Body of pancreas (tissue), 4 donors: Measurements from ENCODE around the gene THADA. TPM values are rescaled to one million over a fixed set of nuclear protein-coding genes. Genes with fewer than 3 reads are reported as not detected.

ENCODE experiments used
- ATAC-seq: fragments of 150-250 bp; one replicate; pipeline ENCODE4 v1.9.1; 2016
- DNase-seq, 4 donors: peaks; one replicate each; pipeline ENCODE4 v3.0.0-alpha.2; 2019
- H3K27ac ChIP-seq, 4 donors: fragments of 200-600 bp; sonication (generic); 1 replicate in 3 of 4; 2 replicates in 1 of 4; pipeline versions ENCODE4 v1.5.1 to v1.6.1; 2016 to 2019; ENCODE audit warnings: mild to moderate bottlenecking in 1 of 4, mixed read lengths in 1 of 4, moderate library complexity in 1 of 4
- H3K27me3 ChIP-seq, 2 donors: fragments of 200-600 bp; sonication (generic); one replicate each; pipeline ENCODE4 v1.6.0; 2016; ENCODE audit warnings: mild to moderate bottlenecking in 1 of 2
- H3K36me3 ChIP-seq, 2 donors: fragments of 200-600 bp; sonication (generic); replicated peaks in 1 of 2; 2 replicates each; pipeline ENCODE4 v1.5.1; 2016; ENCODE audit warnings: low read depth in 2 of 2; ENCODE audit not compliant: insufficient read depth in 1 of 2
- H3K4me1 ChIP-seq: fragments of 200-600 bp; sonication (generic); one replicate; pipeline ENCODE4 v1.6.0; 2016
- H3K4me3 ChIP-seq, 2 donors: fragments of 200-600 bp; sonication (generic); 1 replicate in 1 of 2; 2 replicates in 1 of 2; pipeline ENCODE4 v1.5.1; 2016 to 2019
- H3K9me3 ChIP-seq, 3 donors: fragments of 200-600 bp; sonication (generic); 1 replicate in 2 of 3; 2 replicates in 1 of 3; pipeline ENCODE4 v1.5.1; 2016
- POLR2A ChIP-seq, 3 donors: fragments of 450-650 bp; IDR thresholded peaks; one replicate each; pipeline ENCODE4 v1.6.1; 2016; ENCODE audit warnings: antibody characterized with exemption in 3 of 3, mild to moderate bottlenecking in 2 of 3
- WGBS, 2 donors: methylation state at CpG; one replicate each; pipeline ENCODE4 v1.1.5; 2017; 5-methylcytosine and 5-hydroxymethylcytosine counted together
- intact Hi-C: fragments of 100-400 bp; cut with DNase I; formaldehyde crosslinking; loops from one replicate; pipeline ENCODE4 v1.15.1; 2023
- total RNA-seq, 2 donors: library from RNA; depleted of rRNA; stranded (reverse); fragments of >200 nt; gene quantifications; one replicate each; pipeline ENCODE4 v1.1.0, GENCODE V29; 2016
- TF ChIP-seq, protein P1 (sequence below), 7 experiments: fragments of 450-650 bp in 4 of 7; fragments of 200-600 bp in 3 of 7; sonication (generic) in 3 of 7; IDR thresholded peaks; one replicate each; pipeline ENCODE4 v1.5.1; 2016 to 2019; ENCODE audit warnings: antibody characterized with exemption in 7 of 7

Gene THADA
- total RNA-seq, 2 donors from 2014 or later = 27.5 to 41.9 TPM

DNA sequence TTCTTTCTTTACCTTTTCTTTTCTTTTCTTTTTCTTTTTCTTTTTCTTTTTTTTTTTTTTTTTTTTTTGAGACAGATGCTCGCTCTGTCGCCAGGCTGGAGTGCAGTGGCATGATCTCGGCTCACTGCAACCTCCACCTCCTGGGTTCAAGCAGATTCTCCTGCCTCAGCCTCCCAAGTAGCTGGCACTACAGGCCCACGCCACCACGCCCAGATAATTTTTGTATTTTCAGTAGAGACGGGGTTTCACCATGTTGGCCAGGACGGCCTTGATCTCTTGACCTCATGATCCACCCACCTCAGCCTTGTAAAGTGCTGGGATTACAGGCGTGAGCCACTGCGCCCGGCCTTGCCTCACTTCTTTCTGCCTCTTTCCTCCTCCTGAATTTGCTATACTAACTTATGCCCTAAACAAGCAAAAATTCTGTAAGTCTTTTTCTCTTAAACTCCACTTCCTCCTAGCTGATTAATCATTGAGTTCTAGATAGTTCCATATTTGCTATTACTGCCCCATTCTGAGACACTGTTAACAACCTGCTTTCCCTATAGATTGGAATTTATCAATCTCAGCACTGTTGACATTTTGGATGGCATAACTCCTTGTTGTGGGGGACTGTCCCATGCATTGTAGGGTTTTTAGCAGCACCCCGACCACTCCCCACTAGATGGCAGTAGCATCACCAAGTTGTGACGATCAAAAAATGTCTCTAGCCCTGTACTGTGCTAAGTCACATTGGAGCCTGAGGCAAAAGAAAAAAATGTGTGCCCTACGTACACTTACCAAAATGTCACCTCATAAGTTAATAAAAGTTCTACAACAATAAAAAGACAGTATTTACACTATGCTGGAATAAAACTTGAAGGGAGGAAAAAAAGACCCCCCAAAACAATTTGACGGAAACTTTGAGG is 16.4 kb upstream of the THADA start:
- Histone ChIP-seq H3K4me3 (no peak overlapping the region), H3K36me3 (no peaks in the 10 kb centered on the region), H3K9me3 (no peaks in the 10 kb centered on the region), H3K4me1 (no peaks in the 10 kb centered on the region), H3K27ac (no peak overlapping the region), H3K27me3 (no peaks in the 10 kb centered on the region)
- intact Hi-C loops = no loop called here
- WGBS, 2 donors = 37 to 44% methylated on average over 14 of the region's 14 CpGs
- no peak for TF ChIP-seq POLR2A (IDR thresholded peaks at IDR 0.05)
- TF ChIP-seq, protein P1, sequence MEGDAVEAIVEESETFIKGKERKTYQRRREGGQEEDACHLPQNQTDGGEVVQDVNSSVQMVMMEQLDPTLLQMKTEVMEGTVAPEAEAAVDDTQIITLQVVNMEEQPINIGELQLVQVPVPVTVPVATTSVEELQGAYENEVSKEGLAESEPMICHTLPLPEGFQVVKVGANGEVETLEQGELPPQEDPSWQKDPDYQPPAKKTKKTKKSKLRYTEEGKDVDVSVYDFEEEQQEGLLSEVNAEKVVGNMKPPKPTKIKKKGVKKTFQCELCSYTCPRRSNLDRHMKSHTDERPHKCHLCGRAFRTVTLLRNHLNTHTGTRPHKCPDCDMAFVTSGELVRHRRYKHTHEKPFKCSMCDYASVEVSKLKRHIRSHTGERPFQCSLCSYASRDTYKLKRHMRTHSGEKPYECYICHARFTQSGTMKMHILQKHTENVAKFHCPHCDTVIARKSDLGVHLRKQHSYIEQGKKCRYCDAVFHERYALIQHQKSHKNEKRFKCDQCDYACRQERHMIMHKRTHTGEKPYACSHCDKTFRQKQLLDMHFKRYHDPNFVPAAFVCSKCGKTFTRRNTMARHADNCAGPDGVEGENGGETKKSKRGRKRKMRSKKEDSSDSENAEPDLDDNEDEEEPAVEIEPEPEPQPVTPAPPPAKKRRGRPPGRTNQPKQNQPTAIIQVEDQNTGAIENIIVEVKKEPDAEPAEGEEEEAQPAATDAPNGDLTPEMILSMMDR (IDR thresholded peaks at IDR 0.05) = peak; percentile 53 to 84 (median 70)
- ATAC-seq = peak; percentile 88
- DNase-seq = peak; percentile 66 to 81 (median 73)

DNA sequence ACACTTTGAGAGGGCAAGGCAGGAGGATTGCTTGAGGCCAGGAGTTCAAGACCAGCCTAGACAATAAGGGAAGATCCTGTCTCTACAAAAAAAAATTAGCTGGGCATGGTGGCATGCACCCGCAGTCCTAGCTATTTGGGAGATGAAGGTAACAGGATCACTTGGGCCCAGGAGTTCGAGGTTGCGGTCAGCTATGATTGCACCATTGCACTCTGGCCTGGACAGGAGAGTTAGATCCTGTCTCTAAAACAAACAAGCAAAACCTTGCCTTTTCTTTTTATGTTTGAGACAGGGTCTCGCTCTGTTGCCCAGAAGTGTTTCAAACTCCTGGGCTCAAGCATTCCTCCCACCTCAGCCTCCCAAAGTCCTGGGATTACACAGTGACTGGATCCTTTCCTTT is 14.5 kb upstream of the THADA start:
- no peak overlapping the region for H3K4me3 ChIP-seq
- ATAC-seq (no peak), DNase-seq (no peak)
- H3K4me1 ChIP-seq = no peaks in the 10 kb centered on the region
- H3K27me3 ChIP-seq = no peaks in the 10 kb centered on the region
- H3K27ac ChIP-seq = no peak overlapping the region
- TF ChIP-seq, protein P1 (IDR thresholded peaks at IDR 0.05) = no peak
- TF ChIP-seq POLR2A (IDR thresholded peaks at IDR 0.05) = no peak
- no peaks in the 10 kb centered on the region for H3K36me3 ChIP-seq
- H3K9me3 ChIP-seq = no peaks in the 10 kb centered on the region
- intact Hi-C loops = no loop called here
- 70 to 79% methylated on average over 4 of the region's 4 CpGs for WGBS, 2 donors

DNA sequence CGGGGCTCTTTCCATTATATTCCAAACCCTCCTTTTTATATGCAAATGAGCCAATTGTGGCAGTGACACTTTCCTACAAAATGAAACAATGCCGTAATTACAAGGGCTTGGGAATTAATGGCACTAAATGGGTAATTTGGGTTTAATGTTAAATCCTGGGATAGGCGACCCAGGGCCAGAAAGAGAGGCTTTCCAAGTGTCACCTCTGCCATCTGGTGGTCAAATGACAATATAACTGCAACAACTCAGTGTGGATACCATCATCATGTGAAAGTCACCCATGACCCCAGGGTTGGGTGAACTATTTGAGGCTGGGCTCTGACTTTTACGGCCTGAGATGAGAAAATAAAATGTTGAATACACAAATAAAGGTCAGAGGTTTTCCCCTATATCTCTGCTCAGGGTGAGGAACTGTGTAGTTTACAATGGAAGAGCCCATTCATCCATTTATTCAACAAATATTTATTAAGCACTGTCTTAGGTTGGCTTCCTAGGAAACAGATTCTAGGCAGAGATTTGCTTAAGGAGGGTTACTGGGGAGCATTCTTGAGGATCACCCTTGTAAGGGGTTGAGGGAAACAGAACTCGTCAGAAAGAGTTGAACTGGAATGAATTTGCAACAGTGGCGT is 13.6 kb upstream of the THADA start:
- H3K27ac ChIP-seq = no peak overlapping the region
- 29 to 39% methylated on average over 6 of the region's 6 CpGs for WGBS, 2 donors
- no peaks in the 10 kb centered on the region for H3K4me1 ChIP-seq
- no peaks in the 10 kb centered on the region for H3K27me3 ChIP-seq
- no peaks in the 10 kb centered on the region for H3K9me3 ChIP-seq
- no peak overlapping the region for H3K4me3 ChIP-seq
- intact Hi-C loops = no loop called here
- DNase-seq (peak; percentile 31 to 53 (median 46)), ATAC-seq (peak; percentile 82)
- no peak for TF ChIP-seq POLR2A (IDR thresholded peaks at IDR 0.05)
- TF ChIP-seq, protein P1 (IDR thresholded peaks at IDR 0.05) = peak; percentile 41 to 67 (median 61)
- H3K36me3 ChIP-seq = no peaks in the 10 kb centered on the region

DNA sequence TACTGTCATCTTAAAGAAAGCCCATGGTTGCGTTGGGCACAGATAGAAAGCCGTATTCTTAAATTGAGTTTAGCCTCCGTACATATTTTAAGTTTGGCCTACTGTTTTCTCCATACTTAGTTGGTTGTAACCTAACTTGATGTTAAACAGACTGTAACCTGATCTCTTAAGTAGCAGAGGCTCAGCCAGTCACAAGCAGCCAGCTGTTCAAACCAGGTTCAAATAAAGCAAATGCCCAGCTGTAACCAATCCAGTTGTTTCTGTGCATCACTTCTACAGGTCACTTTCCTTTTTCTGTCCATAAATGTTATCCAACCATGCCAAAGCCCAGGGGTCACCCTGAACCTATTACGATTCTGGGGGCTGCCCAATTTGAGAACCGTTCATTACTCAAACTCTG is 10.0 kb upstream of the THADA start:
- no peaks in the 10 kb centered on the region for H3K27me3 ChIP-seq
- no peak overlapping the region for H3K4me3 ChIP-seq
- no peaks in the 10 kb centered on the region for H3K9me3 ChIP-seq
- no peak for ATAC-seq
- H3K27ac ChIP-seq = no peak overlapping the region
- no peaks in the 10 kb centered on the region for H3K36me3 ChIP-seq
- DNase-seq = no peak
- intact Hi-C loops = no loop called here
- no peaks in the 10 kb centered on the region for H3K4me1 ChIP-seq
- 82 to 84% methylated on average over 5 of the region's 5 CpGs for WGBS, 2 donors
- TF ChIP-seq, protein P1 (IDR thresholded peaks at IDR 0.05) = no peak
- no peak for TF ChIP-seq POLR2A (IDR thresholded peaks at IDR 0.05)
